ENCODE measurements around the gene EXTL1. TPM values are rescaled to one million over a fixed set of nuclear protein-coding genes. Genes with fewer than 3 reads are reported as not detected.

EXTL1 gene
- polyA plus RNA-seq, 1 of the 3 experiments (the other 2 are of a cell fraction) = 0.58 TPM

GRCh38 chr1:26036756-26037281, 15.2 kb downstream of the EXTL1 start:
- Histone ChIP-seq H3F3A (replicated peaks; ENCODE audit: insufficient read depth) (peaks cover 4% of the 10 kb centered on the region), H3K9me3 (no peaks in the 10 kb centered on the region), H3K9me2 (no peaks in the 10 kb centered on the region), H2AFZ (ENCODE audit: low read depth) (no peak overlapping the region), H3K79me2 (ENCODE audit: insufficient read depth) (no peaks in the 10 kb centered on the region), H3K27ac (ENCODE audit: low read depth in 2 of 2, low read length in 1 of 2) (no peak overlapping the region), H4K20me1 (ENCODE audit: insufficient read depth) (no peaks in the 10 kb centered on the region), H3K4me1 (ENCODE audit: control insufficient read depth in 1 of 2, insufficient read depth in 2 of 2, low read depth in 1 of 2, low read length in 1 of 2) (peaks cover 0 to 12% of the 10 kb centered on the region in 2 experiments; a peak in 1 of 4 replicates), H3K27me3 (ENCODE audit: insufficient read depth) (peaks cover 7% of the 10 kb centered on the region; the same call in 1 of the 2 replicates), H3K9ac (no peak overlapping the region), H3K4me2 (peak overlapping the region; percentile 98; the same call in 1 of the 2 replicates), H3K36me3 (replicated peaks in 1 of 2; ENCODE audit: control insufficient read depth in 1 of 2, insufficient read depth in 2 of 2, low read length in 1 of 2) (no peaks in the 10 kb centered on the region), H3K4me3 (ENCODE audit: low read depth in 2 of 2, low read length in 1 of 2) (no peak overlapping the region)
- ChIA-PET POLR2A (interaction anchor here (2.1 kb wide), 1 partner anchor 15 kb away, joined by 13 read pairs; the partner anchor contains the start of gene EXTL1), CTCF (interaction anchor here (0.6 to 4.1 kb wide), 25 partner anchors 8 to 381 kb away, joined by 3 to 58 read pairs (median 6); partner anchors contain the start of genes CEP85, EXTL1 and SLC30A2)
- TF ChIP-seq USF2 (IDR thresholded peaks at IDR 0.05; ENCODE audit: borderline replicate concordance, low read depth, low read length) = no peak
- no peak for TF ChIP-seq SIN3A (IDR thresholded peaks at IDR 0.05; ENCODE audit: borderline replicate concordance, low read depth, low read length)
- 52% methylated on average over 6 of the region's 11 CpGs for WGBS (ENCODE audit: low lambda C conversion rate)
- DNase-seq = no peak

GRCh38 chr1:26037904-26038303, 16.3 kb downstream of the EXTL1 start:
- H3K79me2 ChIP-seq (ENCODE audit: insufficient read depth) = no peaks in the 10 kb centered on the region
- no peak overlapping the region for H3K4me3 ChIP-seq (ENCODE audit: low read depth in 2 of 2, low read length in 1 of 2)
- no peaks in the 10 kb centered on the region for H3K9me2 ChIP-seq
- 82% methylated on average over 5 of the region's 6 CpGs for WGBS (ENCODE audit: low lambda C conversion rate)
- H3K27me3 ChIP-seq (ENCODE audit: insufficient read depth) = peaks cover 18% of the 10 kb centered on the region; the same call in 1 of the 2 replicates
- H4K20me1 ChIP-seq (ENCODE audit: insufficient read depth) = no peaks in the 10 kb centered on the region
- peaks cover 0 to 12% of the 10 kb centered on the region in 2 experiments; a peak in 1 of 4 replicates for H3K4me1 ChIP-seq (ENCODE audit: control insufficient read depth in 1 of 2, insufficient read depth in 2 of 2, low read depth in 1 of 2, low read length in 1 of 2)
- no peaks in the 10 kb centered on the region for H3K9me3 ChIP-seq
- ChIA-PET POLR2A (no interaction called here), CTCF (interaction anchor here (1.2 to 1.5 kb wide), 3 partner anchors 107 to 357 kb away, joined by 3 read pairs; partner anchors contain the start of gene ZNF593)
- H2AFZ ChIP-seq (ENCODE audit: low read depth) = no peak overlapping the region
- no peak overlapping the region for H3K4me2 ChIP-seq
- no peaks in the 10 kb centered on the region for H3K36me3 ChIP-seq (replicated peaks in 1 of 2; ENCODE audit: control insufficient read depth in 1 of 2, insufficient read depth in 2 of 2, low read length in 1 of 2)
- no peak overlapping the region for H3K27ac ChIP-seq (ENCODE audit: low read depth in 2 of 2, low read length in 1 of 2)
- no peak overlapping the region for H3K9ac ChIP-seq
- DNase-seq = no peak
- TF ChIP-seq RXRA (IDR thresholded peaks at IDR 0.05; ENCODE audit: borderline replicate concordance, low read depth) = no peak
- no peak for TF ChIP-seq POLR2AphosphoS5 (IDR thresholded peaks at IDR 0.05; ENCODE audit: low read depth, low read length)
- no peak for TF ChIP-seq NRF1 (IDR thresholded peaks at IDR 0.05; ENCODE audit: low read depth, low read length)
- TF ChIP-seq ELF1 (IDR thresholded peaks at IDR 0.05) = no peak
- TF ChIP-seq YY1 (IDR thresholded peaks at IDR 0.05; ENCODE audit: low read depth) = no peak
- no peak for TF ChIP-seq RCOR1 (IDR thresholded peaks at IDR 0.05; ENCODE audit: low read length)
- no peak for TF ChIP-seq GATA2 (CRISPR knock-in tag; IDR thresholded peaks at IDR 0.05)
- TF ChIP-seq SMC3 (IDR thresholded peaks at IDR 0.05; ENCODE audit: low read depth, low read length) = no peak
- peaks cover 4% of the 10 kb centered on the region for H3F3A ChIP-seq (replicated peaks; ENCODE audit: insufficient read depth)

- Histone ChIP-seq H3K4me2 (no peak overlapping the region), H3K9me2 (no peaks in the 10 kb centered on the region), H2AFZ (ENCODE audit: low read depth) (no peak overlapping the region), H3F3A (replicated peaks; ENCODE audit: insufficient read depth) (peaks cover 4% of the 10 kb centered on the region), H3K9me3 (no peaks in the 10 kb centered on the region), H3K27ac (ENCODE audit: low read depth in 2 of 2, low read length in 1 of 2) (no peak overlapping the region), H3K4me1 (ENCODE audit: control insufficient read depth in 1 of 2, insufficient read depth in 2 of 2, low read depth in 1 of 2, low read length in 1 of 2) (peaks cover 0 to 12% of the 10 kb centered on the region in 2 experiments; a peak in 1 of 4 replicates), H3K36me3 (replicated peaks in 1 of 2; ENCODE audit: control insufficient read depth in 1 of 2, insufficient read depth in 2 of 2, low read length in 1 of 2) (no peaks in the 10 kb centered on the region), H4K20me1 (ENCODE audit: insufficient read depth) (no peaks in the 10 kb centered on the region), H3K27me3 (ENCODE audit: insufficient read depth) (peaks cover 19% of the 10 kb centered on the region; the same call in 1 of the 2 replicates), H3K4me3 (ENCODE audit: low read depth in 2 of 2, low read length in 1 of 2) (no peak overlapping the region), H3K79me2 (ENCODE audit: insufficient read depth) (no peaks in the 10 kb centered on the region), H3K9ac (no peak overlapping the region)
- TF ChIP-seq GABPA (IDR thresholded peaks at IDR 0.05; ENCODE audit: low read depth) (no peak), EZH2phosphoT487 (IDR thresholded peaks at IDR 0.05; ENCODE audit: borderline replicate concordance, low read depth) (no peak), TEAD4 (IDR thresholded peaks at IDR 0.05; ENCODE audit: borderline replicate concordance, insufficient read depth) (no peak), ELF1 (IDR thresholded peaks at IDR 0.05) (no peak), SMC3 (IDR thresholded peaks at IDR 0.05; ENCODE audit: low read depth, low read length) (no peak), NRF1 (IDR thresholded peaks at IDR 0.05; ENCODE audit: low read depth, low read length) (no peak), FOXM1 (IDR thresholded peaks at IDR 0.05; ENCODE audit: low read depth) (no peak), MEF2A (IDR thresholded peaks at IDR 0.05; ENCODE audit: borderline replicate concordance, low read depth) (no peak), FOXJ3 (CRISPR knock-in tag; IDR thresholded peaks at IDR 0.05) (no peak), FOSL2 (IDR thresholded peaks at IDR 0.05; ENCODE audit: borderline replicate concordance, low read depth) (no peak), CHD2 (IDR thresholded peaks at IDR 0.05; ENCODE audit: low read length, partially characterized antibody) (no peak), SIN3A (IDR thresholded peaks at IDR 0.05; ENCODE audit: borderline replicate concordance, low read depth, low read length) (no peak), YY1 (IDR thresholded peaks at IDR 0.05; ENCODE audit: low read depth) (no peak), EP300 (IDR thresholded peaks at IDR 0.05; ENCODE audit: borderline replicate concordance in 1 of 2, low read depth in 1 of 2, low read length in 1 of 2) (no peak)
- ChIA-PET CTCF (interaction anchor here (1.2 to 1.5 kb wide), 3 partner anchors 107 to 357 kb away, joined by 3 read pairs; partner anchors contain the start of gene ZNF593), POLR2A (no interaction called here)
- no peak for DNase-seq
- WGBS (ENCODE audit: low lambda C conversion rate) = 83% methylated on average over 6 of the region's 6 CpGs
Observed at GRCh38 chr1:26038477-26038876, 16.9 kb downstream of the EXTL1 start.

Data from SK-N-SH (cell line).